ENCODE measurements around the gene MAT2B. TPM values are rescaled to one million over a fixed set of nuclear protein-coding genes. Genes with fewer than 3 reads are reported as not detected.

Gene MAT2B
- total and polyA plus RNA-seq, 9 of the 15 experiments (the other 6 are each of a cell fraction or from before 2014, with no cell fraction given): 32.0 to 57.7 (median 43.6) TPM

DNA sequence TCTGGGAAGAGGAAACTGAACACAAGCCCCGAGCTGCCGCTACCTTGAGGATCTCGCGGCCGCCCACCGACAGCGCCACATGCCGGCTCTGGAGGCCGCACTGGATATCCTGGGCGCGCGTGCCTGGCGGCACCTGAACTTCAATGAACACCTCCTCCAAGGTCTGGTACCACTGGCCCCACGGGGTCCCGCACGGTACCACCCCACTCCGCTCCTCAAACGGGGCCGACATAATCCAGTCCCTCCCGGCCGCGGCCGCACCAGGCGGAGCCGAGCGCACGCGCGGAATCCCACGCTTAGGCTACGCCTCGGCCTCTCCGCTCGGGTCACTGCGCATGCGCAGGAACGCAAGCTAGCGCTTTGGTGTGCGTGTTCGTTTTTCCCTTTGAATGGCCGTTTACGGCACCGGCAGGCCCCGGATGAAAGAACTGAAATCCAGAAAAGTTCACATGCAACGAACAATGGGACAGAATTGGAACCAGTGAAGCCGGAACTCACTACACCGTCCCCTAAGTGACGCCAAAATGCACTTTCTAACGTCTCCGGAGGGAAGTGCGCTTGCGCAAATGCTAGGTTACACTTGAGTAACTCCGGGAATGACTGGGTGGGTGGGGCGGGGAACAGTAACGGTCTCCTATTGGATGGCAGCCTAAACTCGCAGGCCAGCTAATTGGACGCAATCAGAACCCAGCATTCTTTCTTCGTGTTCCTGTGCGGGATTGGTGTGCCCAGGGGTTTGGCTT lies 45.4 kb upstream of the MAT2B start, which contains the start of gene NUDCD2 (continued):
- TF ChIP-seq ZFP36 (IDR thresholded peaks at IDR 0.05; ENCODE audit: low read depth, low read length, partially characterized antibody): no peak
- TF ChIP-seq, protein P1, sequence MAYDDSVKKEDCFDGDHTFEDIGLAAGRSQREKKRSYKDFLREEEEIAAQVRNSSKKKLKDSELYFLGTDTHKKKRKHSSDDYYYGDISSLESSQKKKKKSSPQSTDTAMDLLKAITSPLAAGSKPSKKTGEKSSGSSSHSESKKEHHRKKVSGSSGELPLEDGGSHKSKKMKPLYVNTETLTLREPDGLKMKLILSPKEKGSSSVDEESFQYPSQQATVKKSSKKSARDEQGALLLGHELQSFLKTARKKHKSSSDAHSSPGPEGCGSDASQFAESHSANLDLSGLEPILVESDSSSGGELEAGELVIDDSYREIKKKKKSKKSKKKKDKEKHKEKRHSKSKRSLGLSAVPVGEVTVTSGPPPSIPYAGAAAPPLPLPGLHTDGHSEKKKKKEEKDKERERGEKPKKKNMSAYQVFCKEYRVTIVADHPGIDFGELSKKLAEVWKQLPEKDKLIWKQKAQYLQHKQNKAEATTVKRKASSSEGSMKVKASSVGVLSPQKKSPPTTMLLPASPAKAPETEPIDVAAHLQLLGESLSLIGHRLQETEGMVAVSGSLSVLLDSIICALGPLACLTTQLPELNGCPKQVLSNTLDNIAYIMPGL (CRISPR knock-in tag; IDR thresholded peaks at IDR 0.05): peak; percentile 86
- peak; percentile 35; the same call in 1 of the 2 replicates for TF ChIP-seq KLF16 (IDR thresholded peaks at IDR 0.05)
- peak in 1 of 2 experiments; percentile 64; a peak in 1 of 4 replicates for TF ChIP-seq SIN3A (IDR thresholded peaks at IDR 0.05; ENCODE audit: borderline replicate concordance in 2 of 2, control insufficient read depth in 1 of 2, low read depth in 2 of 2, low read length in 2 of 2)
- TF ChIP-seq, protein P2, sequence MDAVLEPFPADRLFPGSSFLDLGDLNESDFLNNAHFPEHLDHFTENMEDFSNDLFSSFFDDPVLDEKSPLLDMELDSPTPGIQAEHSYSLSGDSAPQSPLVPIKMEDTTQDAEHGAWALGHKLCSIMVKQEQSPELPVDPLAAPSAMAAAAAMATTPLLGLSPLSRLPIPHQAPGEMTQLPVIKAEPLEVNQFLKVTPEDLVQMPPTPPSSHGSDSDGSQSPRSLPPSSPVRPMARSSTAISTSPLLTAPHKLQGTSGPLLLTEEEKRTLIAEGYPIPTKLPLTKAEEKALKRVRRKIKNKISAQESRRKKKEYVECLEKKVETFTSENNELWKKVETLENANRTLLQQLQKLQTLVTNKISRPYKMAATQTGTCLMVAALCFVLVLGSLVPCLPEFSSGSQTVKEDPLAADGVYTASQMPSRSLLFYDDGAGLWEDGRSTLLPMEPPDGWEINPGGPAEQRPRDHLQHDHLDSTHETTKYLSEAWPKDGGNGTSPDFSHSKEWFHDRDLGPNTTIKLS (IDR thresholded peaks at IDR 0.05; ENCODE audit: borderline replicate concordance, low read depth): peak; percentile 75; the same call in 1 of the 2 replicates
- TF ChIP-seq KDM5B (IDR thresholded peaks at IDR 0.05; ENCODE audit: insufficient replicate concordance, low read depth, low read length): peak; percentile 80
- TF ChIP-seq KLF1 (tag; IDR thresholded peaks at IDR 0.05): 0 out of 2 replicates have a peak, but pooled peaks have one; percentile 57
- 0 out of 2 replicates have a peak, but pooled peaks have one; percentile 11 for TF ChIP-seq SIN3B (IDR thresholded peaks at IDR 0.05; ENCODE audit: low read depth)
- TF ChIP-seq, protein P3, sequence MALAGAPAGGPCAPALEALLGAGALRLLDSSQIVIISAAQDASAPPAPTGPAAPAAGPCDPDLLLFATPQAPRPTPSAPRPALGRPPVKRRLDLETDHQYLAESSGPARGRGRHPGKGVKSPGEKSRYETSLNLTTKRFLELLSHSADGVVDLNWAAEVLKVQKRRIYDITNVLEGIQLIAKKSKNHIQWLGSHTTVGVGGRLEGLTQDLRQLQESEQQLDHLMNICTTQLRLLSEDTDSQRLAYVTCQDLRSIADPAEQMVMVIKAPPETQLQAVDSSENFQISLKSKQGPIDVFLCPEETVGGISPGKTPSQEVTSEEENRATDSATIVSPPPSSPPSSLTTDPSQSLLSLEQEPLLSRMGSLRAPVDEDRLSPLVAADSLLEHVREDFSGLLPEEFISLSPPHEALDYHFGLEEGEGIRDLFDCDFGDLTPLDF (CRISPR knock-in tag; IDR thresholded peaks at IDR 0.05): peak; percentile 41; the same call in 1 of the 2 replicates
- TF ChIP-seq, protein P4, sequence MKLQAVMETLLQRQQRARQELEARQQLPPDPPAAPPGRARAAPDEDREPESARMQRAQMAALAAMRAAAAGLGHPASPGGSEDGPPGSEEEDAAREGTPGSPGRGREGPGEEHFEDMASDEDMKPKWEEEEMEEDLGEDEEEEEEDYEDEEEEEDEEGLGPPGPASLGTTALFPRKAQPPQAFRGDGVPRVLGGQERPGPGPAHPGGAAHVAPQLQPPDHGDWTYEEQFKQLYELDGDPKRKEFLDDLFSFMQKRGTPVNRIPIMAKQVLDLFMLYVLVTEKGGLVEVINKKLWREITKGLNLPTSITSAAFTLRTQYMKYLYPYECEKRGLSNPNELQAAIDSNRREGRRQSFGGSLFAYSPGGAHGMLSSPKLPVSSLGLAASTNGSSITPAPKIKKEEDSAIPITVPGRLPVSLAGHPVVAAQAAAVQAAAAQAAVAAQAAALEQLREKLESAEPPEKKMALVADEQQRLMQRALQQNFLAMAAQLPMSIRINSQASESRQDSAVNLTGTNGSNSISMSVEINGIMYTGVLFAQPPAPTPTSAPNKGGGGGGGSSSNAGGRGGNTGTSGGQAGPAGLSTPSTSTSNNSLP (IDR thresholded peaks at IDR 0.05; ENCODE audit: borderline replicate concordance, low read depth, low read length): no peak
- no peak for TF ChIP-seq CHD4 (IDR thresholded peaks at IDR 0.05; ENCODE audit: insufficient read depth, insufficient replicate concordance, low read depth, low read length, poor library complexity, severe bottlenecking)
- TF ChIP-seq CHD2 (IDR thresholded peaks at IDR 0.05; ENCODE audit: low read depth, low read length): peak; percentile 47; the same call in 1 of the 2 replicates
- peak; percentile 97 for TF ChIP-seq POLR2B (IDR thresholded peaks at IDR 0.05; ENCODE audit: low read depth, partially characterized antibody)
- TF ChIP-seq ARNT (IDR thresholded peaks at IDR 0.05): no peak
- TF ChIP-seq, protein P5, sequence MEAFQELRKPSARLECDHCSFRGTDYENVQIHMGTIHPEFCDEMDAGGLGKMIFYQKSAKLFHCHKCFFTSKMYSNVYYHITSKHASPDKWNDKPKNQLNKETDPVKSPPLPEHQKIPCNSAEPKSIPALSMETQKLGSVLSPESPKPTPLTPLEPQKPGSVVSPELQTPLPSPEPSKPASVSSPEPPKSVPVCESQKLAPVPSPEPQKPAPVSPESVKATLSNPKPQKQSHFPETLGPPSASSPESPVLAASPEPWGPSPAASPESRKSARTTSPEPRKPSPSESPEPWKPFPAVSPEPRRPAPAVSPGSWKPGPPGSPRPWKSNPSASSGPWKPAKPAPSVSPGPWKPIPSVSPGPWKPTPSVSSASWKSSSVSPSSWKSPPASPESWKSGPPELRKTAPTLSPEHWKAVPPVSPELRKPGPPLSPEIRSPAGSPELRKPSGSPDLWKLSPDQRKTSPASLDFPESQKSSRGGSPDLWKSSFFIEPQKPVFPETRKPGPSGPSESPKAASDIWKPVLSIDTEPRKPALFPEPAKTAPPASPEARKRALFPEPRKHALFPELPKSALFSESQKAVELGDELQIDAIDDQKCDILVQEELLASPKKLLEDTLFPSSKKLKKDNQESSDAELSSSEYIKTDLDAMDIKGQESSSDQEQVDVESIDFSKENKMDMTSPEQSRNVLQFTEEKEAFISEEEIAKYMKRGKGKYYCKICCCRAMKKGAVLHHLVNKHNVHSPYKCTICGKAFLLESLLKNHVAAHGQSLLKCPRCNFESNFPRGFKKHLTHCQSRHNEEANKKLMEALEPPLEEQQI (IDR thresholded peaks at IDR 0.05): peak; percentile 59; the same call in 1 of the 2 replicates
- TF ChIP-seq NR2F6 (CRISPR knock-in tag; IDR thresholded peaks at IDR 0.05): no peak

All from K562 (cell line).